ENCODE data around the gene AKR1B1.

- TF ChIP-seq CTCF (IDR thresholded peaks at IDR 0.05) (no peak), POLR2A (IDR thresholded peaks at IDR 0.05) (no peak)
Measured at GRCh38 chr7:134422638-134423037, 36.3 kb downstream of the AKR1B1 start.

All from lower leg skin (tissue), 3 donors.